ENCODE data around the gene HPS1. TPM values are rescaled to one million over a fixed set of nuclear protein-coding genes. Genes with fewer than 3 reads are reported as not detected.
A peak's percentile ranks its signal among the peaks of the same experiment; 100 is the strongest.

Gene HPS1
- total RNA-seq, 1 donor from 2014 or later: 11.1 TPM

- no peak for DNase-seq
These were observed 17.4 kb upstream of the HPS1 start for GRCh38 chr10:98463976-98464754.

- DNase-seq: no peak
These were observed 16.3 kb upstream of the HPS1 start for GRCh38 chr10:98463016-98463415.

GRCh38 chr10:98461500-98461842, 14.7 kb upstream of the HPS1 start:
- DNase-seq: no peak

- DNase-seq: no peak
These were observed 14.2 kb upstream of the HPS1 start for GRCh38 chr10:98460837-98461499.

- DNase-seq: no peak
These were observed 12.4 kb upstream of the HPS1 start for GRCh38 chr10:98458809-98459784.

- no peak for DNase-seq
These were observed 11.0 kb upstream of the HPS1 start for GRCh38 chr10:98457721-98458120.

GRCh38 chr10:98456686-98457482, 10.1 kb upstream of the HPS1 start:
- DNase-seq: no peak

- no peak for DNase-seq
These were observed 9.4 kb upstream of the HPS1 start for GRCh38 chr10:98456043-98456570.

- DNase-seq: no peak
These were observed 7.0 kb upstream of the HPS1 start for GRCh38 chr10:98453729-98454128.

- DNase-seq: no peak
These were observed 3.9 kb upstream of the HPS1 start for GRCh38 chr10:98450618-98451017.

- no peak for DNase-seq
These were observed 2.6 kb upstream of the HPS1 start for GRCh38 chr10:98449287-98449686.

GRCh38 chr10:98446151-98446660, 529 bp downstream of the HPS1 start:
- DNase-seq: peak; percentile 30

- no peak for DNase-seq
These were observed 1.4 kb downstream of the HPS1 start for GRCh38 chr10:98445200-98445812.

- no peak for DNase-seq
These were observed 2.3 kb downstream of the HPS1 start for GRCh38 chr10:98444314-98445006.

GRCh38 chr10:98438715-98439114, 8.0 kb downstream of the HPS1 start:
- no peak for DNase-seq

GRCh38 chr10:98436704-98437103, 10.0 kb downstream of the HPS1 start:
- no peak for DNase-seq

GRCh38 chr10:98435178-98435577, 11.6 kb downstream of the HPS1 start:
- DNase-seq: no peak

- no peak for DNase-seq
These were observed 12.6 kb downstream of the HPS1 start for GRCh38 chr10:98433881-98434732.

- DNase-seq: no peak
These were observed 13.4 kb downstream of the HPS1 start for GRCh38 chr10:98433371-98433770.
